ENCODE measurements around the gene B3GALT6.

Gene B3GALT6

GRCh38 chr1:1225913-1226312 lies 6.1 kb upstream of the B3GALT6 start:
- TF ChIP-seq, protein P1, sequence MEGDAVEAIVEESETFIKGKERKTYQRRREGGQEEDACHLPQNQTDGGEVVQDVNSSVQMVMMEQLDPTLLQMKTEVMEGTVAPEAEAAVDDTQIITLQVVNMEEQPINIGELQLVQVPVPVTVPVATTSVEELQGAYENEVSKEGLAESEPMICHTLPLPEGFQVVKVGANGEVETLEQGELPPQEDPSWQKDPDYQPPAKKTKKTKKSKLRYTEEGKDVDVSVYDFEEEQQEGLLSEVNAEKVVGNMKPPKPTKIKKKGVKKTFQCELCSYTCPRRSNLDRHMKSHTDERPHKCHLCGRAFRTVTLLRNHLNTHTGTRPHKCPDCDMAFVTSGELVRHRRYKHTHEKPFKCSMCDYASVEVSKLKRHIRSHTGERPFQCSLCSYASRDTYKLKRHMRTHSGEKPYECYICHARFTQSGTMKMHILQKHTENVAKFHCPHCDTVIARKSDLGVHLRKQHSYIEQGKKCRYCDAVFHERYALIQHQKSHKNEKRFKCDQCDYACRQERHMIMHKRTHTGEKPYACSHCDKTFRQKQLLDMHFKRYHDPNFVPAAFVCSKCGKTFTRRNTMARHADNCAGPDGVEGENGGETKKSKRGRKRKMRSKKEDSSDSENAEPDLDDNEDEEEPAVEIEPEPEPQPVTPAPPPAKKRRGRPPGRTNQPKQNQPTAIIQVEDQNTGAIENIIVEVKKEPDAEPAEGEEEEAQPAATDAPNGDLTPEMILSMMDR (IDR thresholded peaks at IDR 0.05; ENCODE audit: low read depth, low read length, missing control alignments) = no peak
- H3K4me3 ChIP-seq (ENCODE audit: low read depth, low read length) = no peak overlapping the region
- no peak for DNase-seq (ENCODE audit: low read depth)

DNA sequence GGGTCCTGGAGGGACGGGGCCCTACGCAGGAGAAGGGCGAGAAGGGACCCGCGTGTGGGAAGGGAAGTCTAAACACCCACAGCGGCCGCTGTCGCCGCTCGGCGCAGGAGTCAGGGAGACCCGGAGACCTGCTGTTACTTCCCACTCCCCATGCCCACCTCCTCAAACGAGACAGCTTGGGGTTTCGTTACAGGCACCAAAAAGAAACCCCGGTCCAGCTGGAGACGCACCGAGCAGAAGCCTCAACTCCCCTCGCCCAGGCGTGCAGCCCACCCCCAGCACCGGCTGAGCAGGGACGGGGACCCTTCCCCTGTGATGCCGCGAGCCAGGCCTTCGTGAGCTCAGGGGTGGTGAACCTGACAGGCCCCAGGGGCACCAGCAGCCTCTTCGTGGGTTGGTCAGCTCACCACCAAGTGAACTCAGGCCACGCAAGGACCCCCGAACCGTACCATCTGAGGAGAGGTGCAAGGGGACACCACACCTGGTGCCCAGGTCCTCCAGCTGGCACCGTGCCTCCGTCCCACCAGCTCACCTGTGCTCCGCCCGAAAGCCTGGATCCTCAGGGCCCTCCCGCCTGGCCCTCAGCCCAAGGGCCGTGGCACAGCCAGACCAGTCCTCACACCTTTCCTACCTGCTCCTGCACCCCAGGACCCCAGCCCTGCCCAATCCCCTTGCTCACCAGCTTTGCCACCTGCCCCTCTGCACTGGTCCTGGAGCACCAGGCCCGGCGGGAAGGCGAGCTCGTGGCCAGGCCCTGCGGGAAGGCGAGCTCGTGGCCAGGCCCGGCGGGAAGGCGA lies 5.3 kb upstream of the B3GALT6 start:
- H3K4me3 ChIP-seq (ENCODE audit: low read depth, low read length) = no peak overlapping the region
- no peak for DNase-seq (ENCODE audit: low read depth)
- TF ChIP-seq, protein P1 (IDR thresholded peaks at IDR 0.05; ENCODE audit: low read depth, low read length, missing control alignments) = no peak

DNA sequence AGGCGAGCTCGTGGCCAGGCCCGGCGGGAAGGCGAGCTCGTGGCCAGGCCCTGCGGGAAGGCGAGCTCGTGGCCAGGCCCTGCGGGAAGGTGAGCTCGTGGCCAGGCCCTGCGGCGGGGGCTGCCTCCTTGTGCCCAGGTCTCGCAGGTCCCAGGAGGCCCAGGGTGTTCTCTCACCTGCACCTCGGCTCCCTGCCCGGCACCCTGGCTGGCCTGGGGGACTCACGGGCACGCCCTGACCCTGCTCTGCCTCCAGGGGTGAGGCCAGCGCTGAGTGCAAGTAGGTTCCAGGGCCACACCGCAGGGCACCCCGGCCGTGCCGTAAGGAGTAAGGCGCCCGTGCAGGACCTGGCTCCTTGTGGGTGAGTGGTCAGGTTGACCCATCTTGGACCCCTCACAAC lies 4.7 kb upstream of the B3GALT6 start:
- no peak for DNase-seq (ENCODE audit: low read depth)
- no peak overlapping the region for H3K4me3 ChIP-seq (ENCODE audit: low read depth, low read length)
- TF ChIP-seq, protein P1 (IDR thresholded peaks at IDR 0.05; ENCODE audit: low read depth, low read length, missing control alignments) = no peak

- H3K4me3 ChIP-seq (ENCODE audit: low read depth, low read length) = no peak overlapping the region
- TF ChIP-seq, protein P1 (IDR thresholded peaks at IDR 0.05; ENCODE audit: low read depth, low read length, missing control alignments) = no peak
- DNase-seq (ENCODE audit: low read depth) = no peak
Measured at GRCh38 chr1:1228187-1228586, 3.9 kb upstream of the B3GALT6 start.

DNA sequence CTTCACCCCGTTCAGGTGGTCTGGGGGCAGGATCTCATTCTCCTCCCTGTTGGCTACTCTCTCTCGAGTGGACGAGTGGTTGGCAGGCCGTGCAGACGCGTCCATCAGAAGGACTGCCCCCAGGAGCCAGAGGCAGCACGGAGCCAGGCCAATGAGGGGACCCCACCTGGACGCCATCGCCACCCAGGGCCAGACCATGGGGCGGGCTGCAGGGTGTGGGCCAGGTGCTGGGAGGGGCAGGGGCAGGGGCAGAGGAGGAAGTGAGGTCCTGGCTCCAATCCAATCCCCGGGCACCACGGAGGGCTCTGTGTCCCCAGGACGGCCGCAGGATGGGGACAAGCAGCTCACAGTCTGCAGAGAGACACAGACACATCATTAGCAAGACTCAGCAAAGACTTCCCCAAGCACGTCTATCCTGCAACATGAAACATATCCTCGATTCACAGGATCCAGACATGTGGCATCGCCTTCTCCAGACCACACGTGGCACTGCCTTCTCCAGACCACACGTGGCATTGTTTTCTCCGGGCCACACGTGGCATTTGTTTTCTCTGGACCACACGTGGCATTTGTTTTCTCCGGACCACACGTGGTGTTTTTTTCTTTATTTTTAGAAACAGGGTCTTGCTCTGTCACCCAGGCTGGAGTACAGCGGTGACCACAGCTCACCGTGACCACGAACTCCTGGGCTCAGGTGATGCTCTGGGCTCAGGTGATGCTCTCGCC lies 3.3 kb upstream of the B3GALT6 start:
- DNase-seq (ENCODE audit: low read depth) = no peak
- TF ChIP-seq, protein P1 (IDR thresholded peaks at IDR 0.05; ENCODE audit: low read depth, low read length, missing control alignments) = no peak
- H3K4me3 ChIP-seq (ENCODE audit: low read depth, low read length) = no peak overlapping the region

GRCh38 chr1:1229770-1230169 lies 2.3 kb upstream of the B3GALT6 start:
- no peak for DNase-seq (ENCODE audit: low read depth)
- H3K4me3 ChIP-seq (ENCODE audit: low read depth, low read length) = no peak overlapping the region
- TF ChIP-seq, protein P1 (IDR thresholded peaks at IDR 0.05; ENCODE audit: low read depth, low read length, missing control alignments) = no peak

Data from GM12864 (cell line).